Neural cell (in vitro differentiated cells): Measurements from ENCODE around the gene AANAT. TPM values are rescaled to one million over a fixed set of nuclear protein-coding genes. Genes with fewer than 3 reads are reported as not detected.

Experiments
- polyA plus RNA-seq: library from polyadenylated mRNA; depleted of rRNA; stranded (reverse); fragments of >200 nt; gene quantifications from 2 replicates; pipeline ENCODE4 v1.2.3, GENCODE V29; 2014

The AANAT gene
- polyA plus RNA-seq, 1 donor from 2014 or later = not detected

Other genes with a start within 250 kb of the AANAT start
- 15.9 and 19.9 TPM in 2 replicates for gene RNF157, start 227.1 kb upstream of the AANAT start, polyA plus RNA-seq
- 7.5 and 9.2 TPM in 2 replicates for gene UBALD2, start 202.3 kb upstream of the AANAT start, polyA plus RNA-seq
- 17.3 and 26.5 TPM in 2 replicates for gene QRICH2, start 159.3 kb upstream of the AANAT start, polyA plus RNA-seq
- gene PRPSAP1, start 113.7 kb upstream of the AANAT start, polyA plus RNA-seq = 73.8 and 88.0 TPM in 2 replicates
- gene SPHK1, start 83.0 kb upstream of the AANAT start, polyA plus RNA-seq = 2.4 and 2.7 TPM in 2 replicates
- gene UBE2O, start 14.5 kb upstream of the AANAT start, polyA plus RNA-seq = 27.7 and 28.0 TPM in 2 replicates
- gene RHBDF2, start 33.8 kb downstream of the AANAT start, polyA plus RNA-seq = not detected in 2 replicates
- 9.6 and 12.9 TPM in 2 replicates for gene CYGB, start 70.1 kb downstream of the AANAT start, polyA plus RNA-seq
- gene PRCD, start 72.4 kb downstream of the AANAT start, polyA plus RNA-seq = 13.2 and 22.5 TPM in 2 replicates
- gene ST6GALNAC2, start 118.3 kb downstream of the AANAT start, polyA plus RNA-seq = not detected in 2 replicates
- not detected in 2 replicates for gene ST6GALNAC1, start 176.2 kb downstream of the AANAT start, polyA plus RNA-seq
- gene MXRA7, start 243.4 kb downstream of the AANAT start, polyA plus RNA-seq = 137 and 143 TPM in 2 replicates